Measurements from ENCODE around the gene CPPED1.

The CPPED1 gene

DNA sequence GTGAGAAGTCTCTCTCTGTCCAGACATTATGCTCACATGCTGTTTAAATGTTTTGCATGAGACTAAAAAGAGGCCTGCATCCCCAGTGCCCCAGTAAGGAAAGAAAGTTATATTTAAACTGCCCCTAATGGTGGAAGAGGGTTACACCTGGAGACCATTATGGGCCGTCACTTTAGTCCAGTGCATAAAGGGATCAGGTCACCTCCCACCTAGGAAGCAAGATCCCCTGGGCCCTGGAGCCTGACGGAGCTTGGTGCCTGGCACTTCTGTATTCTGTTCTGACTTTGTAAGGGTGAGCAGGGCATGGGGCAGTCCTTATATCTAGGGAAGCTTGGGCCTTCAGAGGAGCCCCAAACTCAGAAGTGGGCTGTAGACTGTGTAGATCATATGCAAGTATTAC, 67.9 kb downstream of the CPPED1 start:
- DNase-seq (ENCODE audit: low read depth): no peak

DNA sequence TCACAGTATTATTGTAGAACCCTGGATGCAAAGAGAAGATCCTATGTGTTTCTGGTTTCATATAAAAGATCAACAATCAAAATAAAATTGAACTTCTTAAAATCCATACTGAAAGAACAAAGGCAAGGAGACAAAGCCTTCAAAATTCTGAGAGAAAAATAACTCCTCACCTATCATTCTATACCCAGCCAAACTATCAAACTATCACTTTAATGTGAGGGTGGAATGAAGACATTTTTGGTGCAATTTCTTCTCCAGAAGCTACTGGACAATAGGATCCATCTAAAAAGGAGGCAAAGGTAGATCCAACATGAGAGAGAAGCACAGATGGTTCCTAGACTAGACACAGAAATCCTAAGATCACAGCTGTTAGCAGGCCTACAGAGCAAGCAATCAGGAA, 71.1 kb downstream of the CPPED1 start:
- DNase-seq (ENCODE audit: low read depth): no peak

DNA sequence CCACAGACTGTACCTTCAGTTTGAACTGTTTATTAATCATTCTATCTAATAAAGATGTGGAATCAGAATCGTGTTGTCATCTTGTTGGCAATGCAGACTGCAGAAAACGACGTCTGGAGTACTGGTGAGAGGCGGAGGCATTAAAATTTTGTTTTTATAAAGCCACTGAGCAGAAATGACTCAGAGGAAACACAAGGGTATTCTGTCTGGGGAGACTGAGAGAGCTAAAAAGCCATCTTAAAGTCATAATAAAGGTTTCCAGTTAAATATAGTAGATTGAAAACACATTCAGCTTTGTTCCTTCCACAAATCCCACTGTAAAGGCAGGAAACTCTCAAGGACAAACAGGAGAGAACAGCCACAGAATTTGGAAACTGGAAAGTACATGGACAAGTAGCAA, 74.2 kb downstream of the CPPED1 start:
- DNase-seq (ENCODE audit: low read depth): peak; percentile 42

DNA sequence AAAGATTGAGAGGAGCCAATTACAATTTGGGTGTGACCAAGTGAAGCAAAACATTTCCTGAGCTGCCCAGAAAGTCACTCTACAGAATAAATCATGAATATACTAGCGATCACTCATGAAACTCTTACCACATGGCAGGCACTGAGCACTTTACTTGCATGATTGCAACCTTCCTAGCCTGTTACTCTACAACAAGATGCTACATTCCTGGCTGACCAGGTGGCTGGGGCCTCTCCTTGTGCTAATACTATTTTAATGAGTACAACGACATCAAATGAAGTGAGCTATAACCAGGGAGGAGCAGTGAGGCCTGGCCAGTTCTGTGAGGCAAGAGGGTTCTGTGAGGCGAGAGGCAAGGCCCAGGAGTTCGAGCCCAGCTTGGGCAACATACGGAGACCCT, 75.2 kb downstream of the CPPED1 start:
- DNase-seq (ENCODE audit: low read depth): no peak

DNA sequence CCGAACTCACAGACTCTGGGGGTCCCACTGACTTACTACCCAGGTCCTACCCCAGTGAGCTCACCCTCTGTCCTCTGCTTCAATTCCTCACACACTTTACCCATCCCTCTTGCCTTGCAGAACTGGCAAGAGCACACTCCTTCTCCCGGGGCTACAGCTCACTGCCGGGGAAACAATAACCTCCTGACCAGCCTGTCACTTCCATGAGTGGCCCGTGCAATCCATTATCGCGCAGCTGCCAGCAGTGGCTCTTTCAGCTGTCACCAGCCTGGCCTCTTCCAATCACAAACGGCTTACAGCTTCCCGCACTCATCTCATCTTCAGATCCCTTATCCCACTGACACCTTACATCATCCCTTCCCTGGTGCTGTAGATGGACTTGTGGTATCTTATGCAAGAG, 79.5 kb downstream of the CPPED1 start:
- no peak for DNase-seq (ENCODE audit: low read depth)

DNA sequence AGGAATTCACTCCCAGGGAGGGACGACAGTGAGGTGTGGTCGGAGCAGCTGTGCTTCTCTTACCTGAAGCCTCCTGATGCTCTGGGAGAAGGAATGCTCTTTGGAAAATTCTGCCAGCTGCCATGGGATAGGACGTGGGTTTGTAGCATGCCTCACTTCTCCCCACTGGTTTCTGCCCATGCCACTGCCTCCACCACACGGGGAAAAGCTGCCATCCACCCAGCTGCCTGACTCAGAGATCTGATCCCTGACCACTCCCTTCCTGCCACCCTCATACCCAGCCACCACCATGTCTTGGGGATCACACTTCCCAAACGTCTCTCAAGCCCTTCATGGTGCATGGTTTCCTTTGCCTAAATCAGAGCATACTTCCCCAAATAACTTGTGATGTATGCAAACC, 80.0 kb downstream of the CPPED1 start:
- no peak for DNase-seq (ENCODE audit: low read depth)

DNA sequence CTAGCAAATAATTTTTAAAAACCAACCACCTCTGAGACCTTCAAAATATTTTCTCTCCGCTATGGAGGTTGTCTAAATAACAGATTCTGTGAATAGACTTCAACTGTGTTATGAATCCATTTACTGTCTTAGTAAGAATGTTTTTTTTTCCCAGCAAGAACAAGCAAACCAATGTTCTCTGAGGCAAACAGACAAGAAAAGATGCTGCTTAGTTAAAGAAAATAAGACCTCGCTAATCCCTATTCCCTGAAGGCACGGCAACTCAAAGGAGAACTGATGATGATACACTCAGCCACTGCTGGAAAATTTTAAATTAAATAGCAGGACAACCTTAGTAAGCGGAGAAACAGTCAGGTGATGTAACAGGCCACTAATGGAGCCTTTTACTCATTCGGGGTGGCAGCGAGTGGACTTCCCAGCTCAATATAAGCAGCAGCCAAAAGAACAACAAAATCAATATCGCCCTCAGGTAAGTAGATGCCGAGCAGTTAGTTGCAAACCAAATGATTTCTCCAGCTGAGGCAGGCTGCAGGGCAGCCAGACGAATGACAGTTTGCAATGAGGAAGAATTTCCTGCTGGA, 81.8 kb downstream of the CPPED1 start:
- no peak for DNase-seq (ENCODE audit: low read depth)

DNA sequence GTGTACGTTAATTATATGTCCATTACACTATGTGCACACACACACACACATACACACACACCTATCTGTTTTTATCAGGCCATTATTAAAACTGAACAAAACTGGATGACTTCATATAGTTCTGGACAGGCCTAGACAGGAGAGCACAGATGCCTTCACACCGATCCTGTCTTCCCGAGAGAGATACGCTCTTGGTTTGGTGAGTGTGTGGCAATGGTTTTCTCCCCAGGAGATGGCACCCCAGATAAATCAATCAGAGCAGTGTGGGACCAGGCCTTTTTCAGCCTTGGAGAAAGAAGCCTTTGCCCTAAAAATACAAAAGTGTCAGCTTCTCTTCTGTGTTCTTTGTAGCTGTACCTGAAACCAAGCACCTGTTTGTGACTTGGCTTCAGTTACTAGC, 83.7 kb downstream of the CPPED1 start:
- no peak for DNase-seq (ENCODE audit: low read depth)

DNA sequence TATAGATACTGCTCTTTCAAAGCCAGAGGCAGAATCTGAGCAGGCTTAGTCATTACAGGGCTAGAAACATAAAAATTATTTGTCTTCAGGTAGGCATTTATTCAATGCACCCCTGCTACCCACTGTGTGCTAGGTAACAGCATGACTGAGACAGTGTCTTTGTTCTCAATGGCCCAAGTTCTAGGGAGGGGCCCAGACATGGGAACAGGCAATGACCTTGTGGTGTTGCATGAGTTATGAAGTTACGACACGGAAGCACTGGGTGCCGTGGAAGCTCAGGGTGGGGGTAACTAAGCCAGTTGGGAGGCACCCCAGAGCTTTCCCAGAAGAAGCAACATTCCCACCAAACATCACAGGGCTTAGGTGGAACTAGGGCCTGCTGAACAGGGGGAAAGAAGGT, 87.0 kb downstream of the CPPED1 start:
- DNase-seq (ENCODE audit: low read depth): no peak

DNA sequence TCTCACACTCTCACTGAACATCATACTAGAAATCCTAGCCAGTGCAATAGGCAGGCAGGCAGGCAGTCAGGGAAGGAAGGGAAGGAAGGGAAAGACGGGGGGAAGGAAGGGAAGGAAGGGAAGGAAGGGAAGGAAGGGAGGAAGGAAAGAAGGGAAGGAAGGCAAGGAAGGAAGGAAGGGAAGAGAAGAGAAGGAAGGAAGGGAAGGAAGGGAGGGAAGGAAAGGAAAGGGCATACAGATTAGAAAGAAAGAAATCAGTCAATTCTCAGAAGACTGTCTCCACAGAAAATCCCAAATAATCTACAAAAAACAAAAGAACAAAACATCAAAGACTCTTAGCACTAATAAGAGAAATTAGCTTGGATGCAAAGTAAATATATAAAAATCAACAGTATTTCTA, 93.9 kb downstream of the CPPED1 start:
- DNase-seq (ENCODE audit: low read depth): no peak

DNA sequence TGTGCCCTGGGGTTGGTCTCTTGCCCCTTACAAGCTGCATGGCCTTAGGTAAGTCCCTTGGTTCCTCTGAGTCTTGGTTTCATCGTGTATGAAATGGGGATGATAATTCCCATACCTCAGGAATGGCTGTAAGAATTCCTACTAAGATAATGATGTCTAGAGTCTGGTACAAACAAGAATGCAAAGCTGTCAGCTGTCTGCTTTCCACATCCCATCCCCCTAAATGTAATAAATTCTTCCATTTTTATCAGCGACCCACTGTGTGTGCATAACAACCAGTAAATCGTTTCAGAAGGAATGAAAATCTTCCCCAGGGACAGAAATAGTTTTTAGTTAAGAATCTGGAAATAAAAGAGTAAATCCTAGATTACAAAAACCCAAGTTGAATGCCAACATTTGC, 95.4 kb downstream of the CPPED1 start:
- no peak for DNase-seq (ENCODE audit: low read depth)

DNA sequence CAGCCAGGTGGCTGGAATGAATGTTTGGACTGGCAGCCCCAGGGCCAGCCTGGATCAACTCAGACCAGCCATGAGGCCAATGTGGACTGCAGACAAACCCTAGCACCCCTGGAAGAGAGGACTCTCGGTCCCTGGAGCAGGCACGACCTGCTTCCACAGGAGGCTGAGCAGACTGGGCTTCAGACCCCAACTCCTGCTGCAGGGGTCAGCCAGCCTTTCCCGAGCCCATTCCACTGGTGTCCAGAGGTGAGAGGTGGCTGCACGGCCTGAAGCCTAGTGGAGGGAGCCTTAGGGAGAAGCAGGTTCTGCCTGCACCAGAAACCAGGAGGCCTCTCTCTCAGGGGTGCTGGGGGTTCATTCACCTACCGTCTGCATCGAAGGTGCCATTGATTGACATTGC, 97.1 kb downstream of the CPPED1 start:
- DNase-seq (ENCODE audit: low read depth): no peak

DNA sequence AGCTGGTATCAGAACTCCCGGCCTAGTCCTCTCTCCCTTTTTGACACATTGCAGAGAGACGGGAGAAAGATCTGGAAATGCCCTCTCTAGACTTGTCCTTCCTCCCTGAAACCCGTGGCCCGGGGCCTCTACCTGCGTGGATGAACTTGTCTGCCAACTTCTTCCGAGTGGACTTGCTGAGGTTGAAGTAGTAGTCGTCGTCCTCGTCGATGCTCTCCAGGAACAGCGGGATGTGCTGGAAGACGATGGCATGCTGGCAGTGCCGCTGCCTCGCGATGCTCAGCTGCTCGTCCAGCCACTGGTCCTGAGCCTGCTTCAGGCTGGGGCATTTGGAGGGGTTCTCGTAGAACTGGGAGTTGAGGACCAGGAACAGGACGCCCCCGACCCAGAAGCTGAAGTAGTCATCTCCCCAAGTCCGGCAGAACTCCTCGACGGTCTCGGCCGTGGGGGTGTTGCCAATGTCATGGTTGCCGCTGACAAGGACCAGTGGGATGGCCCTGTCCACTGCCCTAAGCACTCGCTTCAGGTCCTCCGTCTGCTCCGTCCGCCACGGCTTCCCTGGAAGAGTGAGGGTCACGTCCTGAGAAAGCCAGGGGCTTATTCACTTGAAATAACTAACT, 99.1 kb downstream of the CPPED1 start:
- DNase-seq (ENCODE audit: low read depth): no peak

DNA sequence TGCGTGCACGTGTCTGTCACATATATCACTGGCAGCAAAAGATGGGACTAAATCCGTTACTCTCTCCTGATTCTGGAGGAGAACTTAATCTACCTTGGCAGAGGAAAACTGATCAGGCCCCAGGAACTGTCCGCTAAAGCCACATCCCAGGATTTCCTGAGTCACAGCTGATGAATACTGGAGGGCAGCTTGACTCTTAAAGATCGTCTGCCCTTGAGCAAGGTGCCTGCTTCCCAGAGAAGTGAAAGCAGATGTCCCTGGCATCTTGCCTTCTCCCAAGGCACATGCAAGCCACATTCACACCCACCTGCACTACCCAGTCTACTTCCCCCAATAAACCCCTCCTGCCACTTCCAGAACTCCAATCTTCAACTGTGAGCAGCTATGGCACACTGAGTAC, 99.8 kb downstream of the CPPED1 start:
- DNase-seq (ENCODE audit: low read depth): peak; percentile 29

DNA sequence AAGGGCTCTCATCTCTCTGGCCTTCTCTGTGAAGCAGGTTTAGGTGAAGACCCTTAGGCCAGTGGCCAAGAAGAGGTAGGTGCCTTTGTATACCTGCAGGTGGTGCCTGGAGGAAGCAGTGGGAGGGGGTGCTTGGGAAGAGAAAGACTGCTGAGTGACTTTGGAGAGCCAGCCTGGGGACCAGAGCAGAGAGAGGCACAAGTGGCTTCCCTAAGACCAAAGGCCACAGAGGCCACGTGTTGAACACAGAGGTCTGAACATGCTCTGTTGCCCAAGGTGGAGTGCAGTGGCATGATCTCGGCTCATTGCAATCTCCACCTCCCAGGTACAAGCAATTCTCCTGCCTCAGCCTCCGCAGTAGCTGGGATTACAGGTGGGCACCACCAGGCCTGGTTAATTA, 103.5 kb downstream of the CPPED1 start:
- no peak for DNase-seq (ENCODE audit: low read depth)

DNA sequence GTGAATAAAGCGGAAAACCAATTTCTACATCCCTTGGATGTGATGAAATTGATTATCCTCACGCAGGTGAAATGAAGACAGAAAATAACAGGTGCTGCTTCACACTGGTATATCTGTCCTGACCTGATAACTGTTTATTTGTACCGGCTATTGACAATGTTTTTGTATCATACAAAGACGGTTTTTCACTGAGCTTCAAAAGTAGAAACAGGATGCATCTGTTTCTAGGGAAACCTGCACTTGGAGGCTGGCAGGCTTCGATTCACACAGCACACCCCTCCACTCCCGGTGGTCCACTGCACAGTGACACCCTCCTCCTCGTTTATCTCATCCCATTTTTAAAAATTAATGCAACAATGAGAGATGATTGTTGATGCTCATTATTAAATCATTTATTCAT, 104.5 kb downstream of the CPPED1 start:
- no peak for DNase-seq (ENCODE audit: low read depth)

DNA sequence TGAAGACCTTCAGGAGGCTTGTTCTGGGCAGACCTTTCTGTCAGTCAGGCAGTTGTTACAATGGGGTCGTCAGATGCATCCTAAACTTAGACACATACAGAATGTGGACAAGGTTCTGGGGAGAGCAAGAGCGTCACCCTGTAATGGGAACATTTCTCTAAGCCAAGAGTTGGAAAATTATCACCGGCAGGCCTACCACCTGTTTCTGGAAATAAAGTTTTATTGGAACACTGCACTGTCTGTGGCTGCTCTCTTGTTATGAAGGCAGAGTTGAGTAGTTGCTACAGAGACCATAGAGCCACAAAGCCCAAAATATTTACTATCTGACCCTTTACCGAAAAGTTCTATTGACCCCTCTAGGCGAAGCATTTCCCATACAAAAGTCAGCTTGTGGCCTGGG, 106.2 kb downstream of the CPPED1 start:
- no peak for DNase-seq (ENCODE audit: low read depth)

DNA sequence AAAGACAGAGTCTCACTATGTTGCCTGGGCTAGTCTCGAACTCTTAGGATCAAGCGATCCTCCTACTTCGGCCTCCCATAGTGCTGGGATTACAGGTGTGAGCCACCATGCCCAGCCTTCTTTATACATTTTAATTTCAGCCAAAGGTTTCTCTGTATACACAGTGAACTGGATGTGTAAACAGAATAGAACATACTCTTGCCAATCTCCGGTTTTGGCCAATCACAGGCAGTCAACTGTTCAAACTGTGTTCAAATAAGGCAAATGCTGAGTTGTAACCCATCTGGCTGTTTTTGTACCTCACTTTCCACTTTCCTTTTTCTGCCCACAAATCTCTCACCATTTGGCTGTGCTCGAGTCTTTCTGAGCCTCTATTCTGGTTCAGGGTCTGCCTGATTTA, 108.2 kb downstream of the CPPED1 start:
- DNase-seq (ENCODE audit: low read depth): no peak

DNA sequence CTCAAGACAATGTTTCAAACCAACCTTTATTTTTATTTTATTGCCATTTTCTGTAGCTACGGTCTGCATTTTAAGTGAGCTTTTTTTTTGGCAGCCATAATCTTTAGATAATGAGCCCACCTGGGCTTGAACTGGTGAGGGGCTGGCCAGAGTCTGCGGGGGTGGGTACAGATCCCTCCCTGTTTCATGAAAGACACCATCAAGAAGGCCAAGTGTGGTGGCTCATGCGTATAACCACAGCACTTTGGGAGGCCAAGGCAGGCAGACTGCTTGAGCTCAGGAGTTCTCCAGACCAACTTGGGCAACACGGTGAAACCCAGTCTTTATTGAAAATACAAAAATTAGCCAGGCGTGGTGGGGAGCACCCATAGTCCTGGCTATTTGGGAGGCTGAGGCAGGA, 113.7 kb downstream of the CPPED1 start:
- no peak for DNase-seq (ENCODE audit: low read depth)

DNA sequence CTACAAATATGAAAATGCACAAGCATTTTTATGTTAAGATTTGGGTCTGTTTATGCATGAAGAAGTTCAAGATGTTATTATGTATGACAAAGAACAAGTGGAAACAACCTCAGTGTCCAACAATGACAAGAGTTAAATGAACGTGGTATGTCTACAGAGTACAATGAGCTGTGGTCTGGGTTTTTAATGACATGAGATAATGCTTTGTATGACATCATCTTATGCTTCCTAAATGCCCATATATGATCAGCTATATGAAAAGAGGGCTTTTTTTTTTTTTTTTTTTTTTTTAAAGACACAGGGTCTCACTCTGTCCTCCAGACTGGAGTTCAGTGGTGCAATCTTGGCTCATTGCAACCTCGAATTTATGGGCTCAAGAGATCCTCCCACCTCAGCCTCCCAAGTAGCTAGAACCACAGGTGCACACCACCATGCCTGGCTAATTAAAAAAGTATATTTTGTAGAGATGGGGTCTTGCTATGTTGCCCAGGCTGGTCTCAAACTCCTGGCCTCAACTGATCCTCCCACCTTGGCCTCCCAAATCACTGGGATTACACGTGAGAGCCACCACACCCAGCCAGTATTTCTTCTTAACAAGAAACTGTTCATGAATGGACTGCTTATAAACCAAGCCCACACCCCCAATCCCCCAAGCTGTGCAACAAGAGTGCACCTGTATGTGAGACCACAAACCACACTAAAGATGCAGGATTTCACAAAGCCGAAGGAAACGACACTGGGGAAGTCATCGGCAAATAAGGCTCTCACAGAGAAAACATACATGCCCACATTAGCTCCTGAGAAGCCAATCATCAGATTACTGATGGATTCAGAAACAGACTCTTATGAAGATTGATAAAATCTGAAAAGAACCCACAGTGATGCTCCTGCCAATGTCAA, 114.5 kb downstream of the CPPED1 start:
- no peak for DNase-seq (ENCODE audit: low read depth)

DNA sequence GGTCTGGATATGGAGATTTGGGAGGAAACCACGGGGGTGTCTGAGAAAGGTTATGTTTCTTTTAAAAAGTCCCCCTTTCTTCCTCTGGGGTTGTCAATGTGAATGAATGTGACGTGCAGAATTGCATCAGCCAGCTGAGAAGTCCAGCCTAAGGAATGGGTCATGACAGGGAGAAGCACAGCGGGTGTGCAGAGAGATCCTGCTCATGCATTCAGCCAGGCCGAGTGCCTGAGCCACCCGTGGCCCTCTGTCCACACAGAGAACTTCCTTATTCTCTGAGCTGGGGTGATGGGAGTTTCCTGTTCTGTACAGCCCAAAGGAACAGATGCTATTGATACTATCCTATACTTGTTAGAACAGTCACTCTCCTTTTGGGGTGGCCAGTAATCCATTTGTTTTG, 117.9 kb downstream of the CPPED1 start:
- no peak for DNase-seq (ENCODE audit: low read depth)

DNA sequence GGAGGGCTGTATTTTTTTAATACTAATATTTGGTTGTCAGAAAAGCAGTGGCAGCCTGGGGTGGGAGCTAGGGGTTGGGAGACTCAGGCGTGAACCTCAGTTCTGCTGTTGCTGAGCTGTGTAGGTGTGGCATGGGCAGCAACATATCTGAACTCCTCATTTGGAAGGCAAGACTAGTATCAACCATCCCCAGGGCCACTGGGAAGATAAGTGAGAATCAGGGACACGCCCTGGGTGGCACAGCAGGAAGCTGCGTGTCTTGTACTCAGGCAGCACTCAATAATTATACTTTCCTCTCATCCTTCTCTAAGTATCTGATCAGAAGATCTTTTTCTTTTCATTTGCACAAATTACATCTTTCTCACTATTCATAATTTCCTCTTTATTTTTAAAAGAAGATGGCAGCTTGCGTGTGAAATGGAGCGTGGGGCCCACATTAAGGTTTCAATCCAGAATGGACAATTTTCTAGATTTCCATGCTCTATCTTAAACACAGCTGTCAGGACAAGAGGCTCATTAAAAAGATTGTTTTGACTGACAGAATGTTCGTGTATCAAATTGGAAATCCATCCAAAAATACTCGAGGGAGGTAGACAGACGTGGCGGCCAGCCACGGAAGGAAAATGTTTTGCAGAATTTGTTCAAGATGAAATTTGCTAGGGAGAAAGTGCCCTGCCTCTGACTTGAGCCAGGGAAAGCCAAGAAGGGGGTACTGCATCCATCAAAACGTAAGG, 121.1 kb downstream of the CPPED1 start:
- no peak for DNase-seq (ENCODE audit: low read depth)

DNA sequence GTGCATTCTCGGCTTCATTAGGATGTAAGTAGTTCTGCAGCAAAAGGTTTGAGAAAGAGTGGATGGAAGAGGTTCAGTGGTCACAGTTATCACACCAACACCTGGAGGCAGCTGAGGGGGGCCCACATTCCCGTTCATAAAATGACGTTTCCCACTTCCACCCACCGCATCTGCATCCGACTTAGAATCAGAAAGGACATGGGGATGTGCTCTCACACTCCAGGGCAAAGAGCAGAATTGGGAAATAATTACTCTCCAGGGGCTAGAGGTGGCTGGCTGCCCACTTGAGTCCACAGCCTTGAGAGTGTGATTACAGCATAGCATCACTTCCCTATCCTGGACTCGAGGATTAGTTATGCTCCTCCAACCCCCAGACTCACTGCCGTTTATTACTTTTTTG, 122.0 kb downstream of the CPPED1 start:
- DNase-seq (ENCODE audit: low read depth): no peak
